Measurements from ENCODE around the gene CCDC116. TPM values are rescaled to one million over a fixed set of nuclear protein-coding genes. Genes with fewer than 3 reads are reported as not detected.

CCDC116 gene
- total and polyA plus RNA-seq, 2 experiments from 2014 or later = 0.14 TPM; not detected in 1

DNA sequence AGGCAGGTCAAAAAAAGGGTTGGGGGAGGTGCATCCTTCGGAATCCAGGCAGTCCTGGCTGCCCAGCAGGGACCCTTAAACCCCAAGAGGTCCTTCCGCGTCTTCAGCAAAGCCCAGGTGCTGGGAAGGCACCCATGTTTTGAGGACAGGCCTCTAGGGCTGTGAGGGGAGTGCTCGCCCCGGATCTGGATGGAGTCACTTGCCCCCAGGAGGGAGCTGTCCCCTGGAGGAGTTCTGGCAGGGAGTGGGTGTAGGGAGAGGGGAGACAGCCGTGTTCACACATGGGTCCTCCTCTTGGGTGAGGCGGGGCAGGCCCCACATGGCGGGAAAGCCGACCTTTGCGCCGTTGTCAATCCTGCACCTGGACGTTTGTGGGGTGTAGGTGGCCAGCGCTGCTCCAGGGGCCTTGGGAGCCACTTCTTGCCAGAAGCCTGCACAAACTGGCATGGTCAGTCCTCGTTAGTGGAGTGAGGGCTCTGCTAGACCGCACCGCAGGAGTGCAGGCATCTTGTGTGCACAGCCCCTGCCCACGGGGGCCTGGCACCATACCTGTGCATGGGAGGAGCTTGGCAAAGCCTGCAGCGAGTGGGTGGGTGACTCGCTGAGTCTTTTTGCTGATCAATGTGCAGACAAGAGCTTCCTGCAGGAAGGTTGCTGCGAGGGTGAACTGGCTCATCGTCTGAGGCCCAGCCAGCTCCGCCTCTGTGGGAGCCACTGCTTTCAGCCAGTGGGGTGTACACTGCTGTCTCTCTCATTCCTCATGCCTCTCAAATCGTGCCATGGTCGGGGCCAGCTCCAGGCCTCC, 49.2 kb downstream of the CCDC116 start (continued):
- TF ChIP-seq, protein P1, sequence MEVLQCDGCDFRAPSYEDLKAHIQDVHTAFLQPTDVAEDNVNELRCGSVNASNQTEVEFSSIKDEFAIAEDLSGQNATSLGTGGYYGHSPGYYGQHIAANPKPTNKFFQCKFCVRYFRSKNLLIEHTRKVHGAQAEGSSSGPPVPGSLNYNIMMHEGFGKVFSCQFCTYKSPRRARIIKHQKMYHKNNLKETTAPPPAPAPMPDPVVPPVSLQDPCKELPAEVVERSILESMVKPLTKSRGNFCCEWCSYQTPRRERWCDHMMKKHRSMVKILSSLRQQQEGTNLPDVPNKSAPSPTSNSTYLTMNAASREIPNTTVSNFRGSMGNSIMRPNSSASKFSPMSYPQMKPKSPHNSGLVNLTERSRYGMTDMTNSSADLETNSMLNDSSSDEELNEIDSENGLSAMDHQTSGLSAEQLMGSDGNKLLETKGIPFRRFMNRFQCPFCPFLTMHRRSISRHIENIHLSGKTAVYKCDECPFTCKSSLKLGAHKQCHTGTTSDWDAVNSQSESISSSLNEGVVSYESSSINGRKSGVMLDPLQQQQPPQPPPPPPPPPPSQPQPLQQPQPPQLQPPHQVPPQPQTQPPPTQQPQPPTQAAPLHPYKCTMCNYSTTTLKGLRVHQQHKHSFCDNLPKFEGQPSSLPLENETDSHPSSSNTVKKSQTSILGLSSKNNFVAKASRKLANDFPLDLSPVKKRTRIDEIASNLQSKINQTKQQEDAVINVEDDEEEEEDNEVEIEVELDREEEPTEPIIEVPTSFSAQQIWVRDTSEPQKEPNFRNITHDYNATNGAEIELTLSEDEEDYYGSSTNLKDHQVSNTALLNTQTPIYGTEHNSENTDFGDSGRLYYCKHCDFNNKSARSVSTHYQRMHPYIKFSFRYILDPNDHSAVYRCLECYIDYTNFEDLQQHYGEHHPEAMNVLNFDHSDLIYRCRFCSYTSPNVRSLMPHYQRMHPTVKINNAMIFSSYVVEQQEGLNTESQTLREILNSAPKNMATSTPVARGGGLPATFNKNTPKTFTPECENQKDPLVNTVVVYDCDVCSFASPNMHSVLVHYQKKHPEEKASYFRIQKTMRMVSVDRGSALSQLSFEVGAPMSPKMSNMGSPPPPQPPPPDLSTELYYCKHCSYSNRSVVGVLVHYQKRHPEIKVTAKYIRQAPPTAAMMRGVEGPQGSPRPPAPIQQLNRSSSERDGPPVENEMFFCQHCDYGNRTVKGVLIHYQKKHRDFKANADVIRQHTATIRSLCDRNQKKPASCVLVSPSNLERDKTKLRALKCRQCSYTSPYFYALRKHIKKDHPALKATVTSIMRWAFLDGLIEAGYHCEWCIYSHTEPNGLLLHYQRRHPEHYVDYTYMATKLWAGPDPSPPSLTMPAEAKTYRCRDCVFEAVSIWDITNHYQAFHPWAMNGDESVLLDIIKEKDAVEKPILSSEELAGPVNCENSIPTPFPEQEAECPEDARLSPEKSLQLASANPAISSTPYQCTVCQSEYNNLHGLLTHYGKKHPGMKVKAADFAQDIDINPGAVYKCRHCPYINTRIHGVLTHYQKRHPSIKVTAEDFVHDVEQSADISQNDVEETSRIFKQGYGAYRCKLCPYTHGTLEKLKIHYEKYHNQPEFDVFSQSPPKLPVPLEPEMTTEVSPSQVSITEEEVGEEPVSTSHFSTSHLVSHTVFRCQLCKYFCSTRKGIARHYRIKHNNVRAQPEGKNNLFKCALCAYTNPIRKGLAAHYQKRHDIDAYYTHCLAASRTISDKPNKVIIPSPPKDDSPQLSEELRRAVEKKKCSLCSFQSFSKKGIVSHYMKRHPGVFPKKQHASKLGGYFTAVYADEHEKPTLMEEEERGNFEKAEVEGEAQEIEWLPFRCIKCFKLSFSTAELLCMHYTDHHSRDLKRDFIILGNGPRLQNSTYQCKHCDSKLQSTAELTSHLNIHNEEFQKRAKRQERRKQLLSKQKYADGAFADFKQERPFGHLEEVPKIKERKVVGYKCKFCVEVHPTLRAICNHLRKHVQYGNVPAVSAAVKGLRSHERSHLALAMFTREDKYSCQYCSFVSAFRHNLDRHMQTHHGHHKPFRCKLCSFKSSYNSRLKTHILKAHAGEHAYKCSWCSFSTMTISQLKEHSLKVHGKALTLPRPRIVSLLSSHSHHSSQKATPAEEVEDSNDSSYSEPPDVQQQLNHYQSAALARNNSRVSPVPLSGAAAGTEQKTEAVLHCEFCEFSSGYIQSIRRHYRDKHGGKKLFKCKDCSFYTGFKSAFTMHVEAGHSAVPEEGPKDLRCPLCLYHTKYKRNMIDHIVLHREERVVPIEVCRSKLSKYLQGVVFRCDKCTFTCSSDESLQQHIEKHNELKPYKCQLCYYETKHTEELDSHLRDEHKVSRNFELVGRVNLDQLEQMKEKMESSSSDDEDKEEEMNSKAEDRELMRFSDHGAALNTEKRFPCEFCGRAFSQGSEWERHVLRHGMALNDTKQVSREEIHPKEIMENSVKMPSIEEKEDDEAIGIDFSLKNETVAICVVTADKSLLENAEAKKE (CRISPR knock-in tag; IDR thresholded peaks at IDR 0.05) = no peak

DNA sequence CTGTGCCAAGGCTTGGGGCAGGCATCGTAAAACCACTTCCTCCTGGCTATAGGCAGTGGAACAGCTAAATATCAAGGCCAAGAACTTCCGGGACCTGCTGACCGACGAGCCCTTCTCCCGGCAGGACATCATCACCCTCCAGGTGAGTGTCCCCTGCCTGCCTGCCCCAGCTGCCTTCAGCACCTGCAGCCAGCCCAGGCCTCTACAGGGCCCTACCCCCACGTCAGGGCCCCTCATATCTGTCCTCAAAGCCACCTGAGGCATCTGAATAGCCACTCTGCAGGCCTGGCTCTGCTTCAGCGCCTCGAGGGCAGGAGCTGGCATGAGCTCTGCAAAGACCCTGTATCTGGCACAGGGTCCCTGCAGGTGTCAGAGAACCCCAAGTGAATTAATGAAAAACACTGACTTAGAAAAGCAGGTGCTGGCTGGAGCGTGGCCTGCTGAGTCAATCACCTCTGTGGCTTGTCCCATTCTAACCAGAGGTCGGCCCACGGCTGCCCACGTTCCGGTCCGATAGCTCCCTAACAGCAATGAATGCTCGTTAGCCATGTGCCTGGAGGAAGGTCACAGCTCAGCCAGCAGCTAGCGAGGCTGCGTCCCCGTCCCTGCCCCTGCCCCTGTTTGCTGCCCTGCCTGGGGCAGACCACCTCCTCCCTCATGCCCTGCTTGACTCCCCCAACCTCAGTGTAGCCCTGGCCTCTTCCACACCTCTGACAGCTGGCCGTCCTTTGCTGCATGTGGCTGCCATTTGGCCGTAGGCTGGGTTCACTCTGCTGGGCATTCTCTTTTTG, 50.0 kb downstream of the CCDC116 start:
- H3K9me3 Mint-ChIP-seq = peaks cover 12% of the 10 kb centered on the region; the same call in 2 of the 3 replicates
- no peak overlapping the region for H3K27ac Mint-ChIP-seq
- H3K4me3 ChIP-seq = no peak overlapping the region
- H3K79me2 ChIP-seq (replicated peaks; ENCODE audit: insufficient read depth) = no peaks in the 10 kb centered on the region
- no peaks in the 10 kb centered on the region for H3F3A ChIP-seq (replicated peaks; ENCODE audit: low read depth)
- no peaks in the 10 kb centered on the region for H3K27me3 ChIP-seq (ENCODE audit: insufficient read depth)
- H4K20me1 ChIP-seq (replicated peaks; ENCODE audit: insufficient read depth) = no peaks in the 10 kb centered on the region; the same call in 1 of the 2 replicates
- no peak overlapping the region for H2AFZ ChIP-seq
- H3K36me3 ChIP-seq (ENCODE audit: insufficient read depth) = 0 out of 2 replicates have a peak, but pooled peaks cover 4% of the 10 kb centered on the region
- no peaks in the 10 kb centered on the region for H3K9me2 ChIP-seq (ENCODE audit: insufficient read depth)
- no peak for DNase-seq (ENCODE audit: low spot score)
- H3K4me1 Mint-ChIP-seq = no peaks in the 10 kb centered on the region
- H3K36me3 Mint-ChIP-seq (ENCODE audit: low read depth) = peaks cover 17% of the 10 kb centered on the region
- H3K27me3 Mint-ChIP-seq (ENCODE audit: insufficient read depth, low read depth, poor library complexity) = peaks cover 9% of the 10 kb centered on the region
- H3K4me1 ChIP-seq (ENCODE audit: insufficient read depth) = no peaks in the 10 kb centered on the region
- no peak overlapping the region for H3K27ac ChIP-seq (ENCODE audit: low read depth)
- ATAC-seq = no peak
- no peak overlapping the region for H3K4me2 ChIP-seq
- H3K4me3 Mint-ChIP-seq = no peak overlapping the region
- no peak for TF ChIP-seq JUNB (IDR thresholded peaks at IDR 0.05; ENCODE audit: unreplicated experiment)
- TF ChIP-seq, protein P1 (CRISPR knock-in tag; IDR thresholded peaks at IDR 0.05) = no peak
- TF ChIP-seq NANOG (IDR thresholded peaks at IDR 0.05; ENCODE audit: borderline replicate concordance) = no peak
- no peak for TF ChIP-seq POLR2AphosphoS5 (IDR thresholded peaks at IDR 0.05; ENCODE audit: low read depth)
- no peak for TF ChIP-seq ZNF331 (CRISPR knock-in tag; IDR thresholded peaks at IDR 0.05; ENCODE audit: low read depth)

Measured in GM23338 (cell line).